ENCODE measurements around the gene FRMPD4. TPM values are rescaled to one million over a fixed set of nuclear protein-coding genes. Genes with fewer than 3 reads are reported as not detected.
A peak's percentile ranks its signal among the peaks of the same experiment; 100 is the strongest.
"Not testable (repeated sequence)": the region's sequence is repeated elsewhere in the genome, so short reads cannot be mapped to it uniquely, and the experiment has no call there.

The FRMPD4 gene
- polyA plus RNA-seq, 3 donors: 0.07 to 0.15 (median 0.14) TPM

GRCh38 chrX:12494400-12495138 lies 356.3 kb downstream of the FRMPD4 start:
- DNase-seq (ENCODE audit: low read depth in 3 of 3, low spot score in 2 of 3): no peak

DNA sequence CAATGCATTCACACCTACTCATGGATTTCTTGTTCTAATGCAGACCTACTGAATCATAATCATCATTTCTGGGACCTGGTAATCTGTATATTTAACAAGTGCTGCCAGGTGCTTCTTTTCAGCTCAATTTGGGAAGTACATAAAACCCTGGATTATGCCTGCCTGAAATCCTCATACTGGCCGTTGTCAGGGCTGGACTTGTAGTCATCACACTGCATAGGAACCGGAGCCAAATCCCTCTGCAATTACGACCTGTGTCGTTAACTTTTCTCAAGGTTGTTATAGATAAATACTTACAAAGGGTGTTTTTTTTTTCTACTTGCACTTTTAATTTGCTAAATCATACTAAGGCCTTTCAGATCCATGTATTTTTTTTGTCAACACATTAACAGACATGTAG lies 358.1 kb downstream of the FRMPD4 start:
- no peak for DNase-seq (ENCODE audit: low read depth in 3 of 3, low spot score in 2 of 3)

GRCh38 chrX:12497832-12498591 lies 359.7 kb downstream of the FRMPD4 start:
- DNase-seq (ENCODE audit: low read depth in 3 of 3, low spot score in 2 of 3): no peak

- no peak for DNase-seq (ENCODE audit: low read depth in 3 of 3, low spot score in 2 of 3)
Measured at GRCh38 chrX:12505127-12505526, 366.9 kb downstream of the FRMPD4 start.

DNA sequence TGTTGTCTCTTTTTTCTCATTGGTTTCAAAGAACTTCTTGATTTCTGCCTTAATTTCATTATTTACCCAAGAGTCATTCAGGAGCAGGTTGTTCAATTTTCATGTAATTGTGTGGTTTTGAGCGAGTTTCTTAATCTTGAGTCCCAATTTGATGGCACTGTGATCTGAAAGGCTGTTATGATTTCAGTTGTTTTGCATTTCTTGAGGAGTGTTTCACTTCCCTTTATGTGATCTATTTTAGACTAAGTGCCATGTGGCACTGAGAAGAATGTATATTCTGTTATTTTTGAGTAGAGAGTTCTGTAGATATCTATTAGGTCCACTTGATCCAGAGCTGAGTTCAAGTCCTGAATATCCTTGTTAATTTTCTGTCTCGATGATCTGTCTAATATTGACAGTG lies 377.1 kb downstream of the FRMPD4 start:
- DNase-seq (ENCODE audit: low read depth in 3 of 3, low spot score in 2 of 3): not testable (repeated sequence)

- DNase-seq (ENCODE audit: low read depth in 3 of 3, low spot score in 2 of 3): no peak
Measured at GRCh38 chrX:12526306-12526705, 388.0 kb downstream of the FRMPD4 start.

DNA sequence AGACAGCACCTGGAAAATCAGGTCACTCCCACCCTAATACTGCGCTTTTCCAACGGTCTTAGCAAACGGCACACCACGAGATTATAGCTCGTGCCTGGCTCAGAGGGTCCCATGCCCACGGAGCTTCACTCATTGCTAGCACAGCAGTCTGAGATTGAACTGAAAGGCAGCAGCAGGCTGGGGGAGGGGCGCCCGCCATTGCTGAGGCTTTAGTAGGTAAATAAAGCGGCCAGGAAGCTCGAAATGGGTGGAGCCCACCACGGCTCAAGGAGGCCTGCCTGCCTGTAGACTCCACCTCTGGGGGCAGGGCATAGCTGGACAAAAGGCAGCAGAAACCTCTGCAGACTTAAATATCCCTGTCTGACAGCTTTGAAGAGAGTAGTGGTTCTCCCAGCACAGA lies 399.8 kb downstream of the FRMPD4 start:
- not testable (repeated sequence) for DNase-seq (ENCODE audit: low read depth in 3 of 3, low spot score in 2 of 3)

DNA sequence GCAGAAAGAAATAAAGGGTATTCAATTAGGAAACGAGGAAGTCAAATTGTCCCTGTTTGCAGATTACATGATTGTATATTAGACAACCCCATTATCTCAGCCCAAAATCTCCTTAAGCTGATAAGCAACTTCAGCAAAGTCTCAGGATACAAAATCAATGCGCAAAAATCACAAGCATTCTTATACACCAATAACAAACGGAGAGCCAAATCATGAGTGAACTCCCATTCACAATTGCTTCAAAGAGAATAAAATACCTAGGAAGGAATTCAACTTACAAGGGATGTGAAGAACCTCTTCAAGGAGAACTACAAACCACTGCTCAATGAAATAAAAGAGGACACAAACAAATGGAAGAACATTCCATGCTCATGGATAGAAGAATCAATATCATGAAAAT lies 404.0 kb downstream of the FRMPD4 start:
- DNase-seq (ENCODE audit: low read depth in 3 of 3, low spot score in 2 of 3): not testable (repeated sequence)

GRCh38 chrX:12548341-12548740 lies 410.1 kb downstream of the FRMPD4 start:
- DNase-seq (ENCODE audit: low read depth in 3 of 3, low spot score in 2 of 3): no peak

DNA sequence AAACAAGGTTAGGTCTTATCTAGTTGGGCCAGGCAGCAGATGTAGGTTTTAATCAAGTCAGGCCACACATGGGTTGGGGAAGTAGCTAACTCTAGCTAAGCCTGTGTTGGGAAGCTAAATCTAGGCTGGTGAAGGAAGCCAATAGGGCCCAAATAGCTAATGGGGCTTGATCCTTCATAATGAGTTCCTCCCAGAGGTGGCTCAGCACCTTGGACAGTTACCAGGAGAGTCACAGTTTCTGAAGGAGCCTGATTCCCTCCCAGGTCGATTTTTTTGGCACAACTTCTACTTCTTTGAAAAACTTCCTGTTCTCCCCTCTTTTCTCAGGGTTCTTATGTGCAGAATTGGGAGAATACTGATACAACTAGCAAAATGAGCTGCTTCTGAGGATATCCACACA lies 410.5 kb downstream of the FRMPD4 start:
- peak in 2 of 3 donors; percentile 7 to 16 for DNase-seq (ENCODE audit: low read depth in 3 of 3, low spot score in 2 of 3)

GRCh38 chrX:12554206-12554605 lies 415.9 kb downstream of the FRMPD4 start:
- DNase-seq (ENCODE audit: low read depth in 3 of 3, low spot score in 2 of 3): no peak

- DNase-seq (ENCODE audit: low read depth in 3 of 3, low spot score in 2 of 3): no peak
Measured at GRCh38 chrX:12563121-12563520, 424.8 kb downstream of the FRMPD4 start.

GRCh38 chrX:12564221-12564620 lies 425.9 kb downstream of the FRMPD4 start:
- DNase-seq (ENCODE audit: low read depth in 3 of 3, low spot score in 2 of 3): no peak

GRCh38 chrX:12567857-12568256 lies 429.6 kb downstream of the FRMPD4 start:
- DNase-seq (ENCODE audit: low read depth in 3 of 3, low spot score in 2 of 3): no peak

DNA sequence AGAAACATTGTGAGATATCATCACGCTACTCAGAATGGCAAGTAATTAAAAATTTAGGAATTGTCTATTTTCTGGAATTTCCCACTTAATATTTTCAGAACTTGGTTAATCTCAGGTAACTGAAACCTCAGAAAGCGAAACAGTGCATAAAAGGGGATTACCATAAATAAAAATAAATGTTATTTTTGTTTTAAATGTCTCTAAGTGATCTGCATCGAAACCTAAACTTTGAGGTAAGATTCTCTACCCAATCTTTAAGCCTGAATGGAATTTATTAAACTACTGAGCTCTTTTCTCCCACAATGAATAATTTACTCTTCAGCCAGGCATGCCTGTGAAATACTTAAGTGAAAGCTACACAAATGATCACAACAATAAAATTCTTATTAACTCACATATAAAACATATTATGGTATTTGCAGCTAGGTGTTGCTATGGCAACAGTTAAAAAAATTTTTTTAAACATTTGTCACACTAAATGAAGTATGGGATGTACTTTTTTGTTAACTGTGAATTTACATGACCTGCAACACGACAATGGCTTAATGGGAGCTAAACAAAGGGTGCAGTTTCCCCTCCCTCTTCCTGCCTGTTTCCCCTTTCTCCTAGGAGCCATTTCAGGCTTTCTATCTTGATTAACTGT lies 432.7 kb downstream of the FRMPD4 start:
- no peak for DNase-seq (ENCODE audit: low read depth in 3 of 3, low spot score in 2 of 3)

DNA sequence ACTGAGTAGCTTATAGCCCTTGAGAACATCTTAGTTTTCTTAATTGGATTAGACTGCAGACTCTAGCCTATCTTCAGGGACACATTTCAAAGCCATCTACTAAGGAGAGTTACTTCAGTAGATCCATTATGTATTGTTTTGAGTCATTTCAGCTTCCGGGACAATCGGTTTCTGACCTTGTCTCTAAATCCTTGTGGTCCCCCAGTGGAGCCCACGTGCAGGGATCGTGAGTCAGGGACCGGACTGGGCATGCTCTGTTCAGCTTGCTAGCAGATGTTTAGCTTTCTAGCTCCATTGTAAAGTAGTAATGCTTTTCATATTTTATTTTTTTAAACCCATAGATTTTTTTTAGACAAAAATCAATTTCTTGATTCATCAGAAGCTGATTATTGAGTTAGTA lies 441.0 kb downstream of the FRMPD4 start:
- no peak for DNase-seq (ENCODE audit: low read depth in 3 of 3, low spot score in 2 of 3)

GRCh38 chrX:12580548-12580947 lies 442.3 kb downstream of the FRMPD4 start:
- DNase-seq (ENCODE audit: low read depth in 3 of 3, low spot score in 2 of 3): no peak

DNA sequence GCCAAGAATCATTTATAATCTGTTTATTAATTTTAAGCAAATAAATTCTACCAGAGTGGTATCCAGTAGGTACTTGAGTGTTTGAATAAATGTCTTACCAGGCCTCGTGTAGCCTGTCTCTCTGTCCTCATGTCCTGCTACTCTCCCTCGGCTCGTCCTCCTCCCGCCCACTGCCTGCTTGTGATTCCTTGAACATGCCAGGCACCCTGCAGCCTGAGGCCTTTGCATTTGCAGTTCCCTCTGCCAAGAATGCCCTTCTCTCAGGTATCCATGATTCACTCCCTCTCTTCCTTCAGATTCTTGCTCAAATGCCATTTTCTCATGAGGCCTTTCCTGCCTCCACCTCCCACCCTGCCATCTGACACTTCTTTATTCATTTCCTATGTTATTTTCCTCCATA lies 443.3 kb downstream of the FRMPD4 start:
- no peak for DNase-seq (ENCODE audit: low read depth in 3 of 3, low spot score in 2 of 3)

DNA sequence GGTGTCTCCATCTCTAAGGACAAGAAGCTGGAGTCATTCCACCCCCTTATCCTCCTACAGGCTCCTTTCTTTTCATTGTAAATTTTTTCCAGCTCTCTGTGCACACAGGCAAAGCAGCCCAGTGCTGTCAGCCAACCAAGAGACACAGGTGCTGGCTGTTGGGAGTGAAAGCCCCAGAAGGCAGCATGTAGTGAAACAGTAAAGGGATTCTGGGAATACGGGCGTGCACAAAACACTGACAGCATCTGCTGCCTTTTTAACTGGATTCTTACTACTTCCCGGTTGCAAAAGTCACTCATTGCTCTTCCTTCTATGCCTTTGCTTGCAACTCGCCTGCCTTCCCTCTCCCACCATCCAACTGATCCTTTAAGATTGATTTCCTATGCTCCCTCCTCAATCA lies 444.4 kb downstream of the FRMPD4 start:
- DNase-seq (ENCODE audit: low read depth in 3 of 3, low spot score in 2 of 3): no peak

DNA sequence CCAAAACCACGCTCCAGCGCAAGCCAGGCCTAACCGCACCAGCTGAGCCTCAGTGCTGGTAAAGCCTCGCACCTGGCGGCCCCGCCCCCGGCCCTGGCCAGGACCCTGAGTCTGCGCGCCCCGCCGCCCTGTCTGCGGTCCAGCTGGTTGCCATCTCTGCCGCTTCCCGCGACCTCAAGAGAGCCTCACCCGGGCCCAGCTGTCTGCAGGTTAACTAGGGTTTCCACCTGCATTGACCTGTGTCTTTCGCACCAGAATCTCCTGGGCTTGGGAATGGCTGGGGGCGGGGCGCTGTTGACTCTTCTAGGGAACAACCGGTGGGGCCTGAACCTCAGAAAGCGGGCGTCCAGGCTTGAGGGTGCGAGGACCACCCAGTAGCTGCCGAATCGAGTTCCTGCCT lies 445.3 kb downstream of the FRMPD4 start:
- DNase-seq (ENCODE audit: low read depth in 3 of 3, low spot score in 2 of 3): no peak

DNA sequence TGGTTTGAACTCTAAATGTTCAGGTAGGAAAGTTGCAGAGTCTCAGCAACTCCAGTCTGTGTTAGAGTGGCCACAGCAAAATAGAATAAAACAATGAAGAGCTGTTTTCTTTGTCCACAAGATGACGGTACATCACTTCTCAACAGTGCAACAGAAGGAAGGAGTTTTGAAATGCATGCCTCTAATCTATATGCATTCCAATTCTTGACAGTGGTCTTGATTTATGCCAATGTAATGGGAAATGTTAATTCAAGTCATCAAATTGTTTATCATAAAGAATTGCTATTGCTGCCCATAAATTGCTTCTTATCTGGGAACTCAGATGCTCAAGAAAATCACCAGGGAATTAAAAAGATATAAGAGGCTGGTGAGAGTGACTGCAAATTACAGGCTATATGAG lies 457.4 kb downstream of the FRMPD4 start:
- DNase-seq (ENCODE audit: low read depth in 3 of 3, low spot score in 2 of 3): no peak

DNA sequence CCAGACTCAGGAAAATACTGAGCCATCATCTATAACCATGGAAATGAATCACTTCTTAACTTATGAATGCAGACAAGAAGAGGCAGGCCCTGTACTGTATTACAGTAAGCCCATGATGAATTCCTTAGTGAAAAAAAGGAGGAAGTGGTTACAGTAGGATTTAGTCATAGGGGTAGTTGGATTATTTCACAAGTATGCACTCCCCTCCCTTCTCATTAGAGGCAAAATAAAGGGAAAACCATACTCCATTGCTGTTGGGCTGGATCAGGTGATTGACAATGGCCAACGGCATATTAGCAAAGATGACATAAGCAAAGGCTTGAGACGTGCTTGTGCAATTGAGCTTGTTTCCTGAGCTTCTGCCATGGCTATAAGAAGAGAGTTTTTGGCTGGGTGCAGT lies 471.8 kb downstream of the FRMPD4 start:
- DNase-seq (ENCODE audit: low read depth in 3 of 3, low spot score in 2 of 3): no peak
